ENCODE results near the gene ATP23.

ATP23 gene

GRCh38 chr12:57909056-57909455 is 32.3 kb upstream of the ATP23 start:
- no peak for DNase-seq

DNA sequence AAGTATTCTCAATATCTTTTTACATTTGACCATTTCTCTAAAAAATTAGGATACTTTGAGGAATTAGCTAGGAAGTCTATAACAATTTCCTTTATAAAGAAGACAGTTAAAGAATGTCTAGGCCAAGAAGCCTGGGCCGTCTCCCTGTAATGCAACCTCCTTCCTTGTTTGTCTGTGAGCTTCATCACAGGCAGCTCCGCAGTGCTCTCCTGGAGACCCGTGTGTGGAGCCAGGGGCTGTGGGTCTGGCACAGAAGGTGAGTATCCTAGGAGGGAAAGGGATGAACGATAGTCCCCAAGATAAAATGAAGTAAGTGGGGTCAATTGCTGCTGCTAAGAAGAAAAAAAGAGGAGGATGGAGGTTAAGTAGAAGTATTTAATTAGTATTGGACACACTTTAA is 31.8 kb upstream of the ATP23 start:
- DNase-seq: no peak

- no peak for DNase-seq
Measured at GRCh38 chr12:57918147-57918546, 23.2 kb upstream of the ATP23 start.

GRCh38 chr12:57927086-57927485 is 14.3 kb upstream of the ATP23 start:
- DNase-seq: no peak

DNA sequence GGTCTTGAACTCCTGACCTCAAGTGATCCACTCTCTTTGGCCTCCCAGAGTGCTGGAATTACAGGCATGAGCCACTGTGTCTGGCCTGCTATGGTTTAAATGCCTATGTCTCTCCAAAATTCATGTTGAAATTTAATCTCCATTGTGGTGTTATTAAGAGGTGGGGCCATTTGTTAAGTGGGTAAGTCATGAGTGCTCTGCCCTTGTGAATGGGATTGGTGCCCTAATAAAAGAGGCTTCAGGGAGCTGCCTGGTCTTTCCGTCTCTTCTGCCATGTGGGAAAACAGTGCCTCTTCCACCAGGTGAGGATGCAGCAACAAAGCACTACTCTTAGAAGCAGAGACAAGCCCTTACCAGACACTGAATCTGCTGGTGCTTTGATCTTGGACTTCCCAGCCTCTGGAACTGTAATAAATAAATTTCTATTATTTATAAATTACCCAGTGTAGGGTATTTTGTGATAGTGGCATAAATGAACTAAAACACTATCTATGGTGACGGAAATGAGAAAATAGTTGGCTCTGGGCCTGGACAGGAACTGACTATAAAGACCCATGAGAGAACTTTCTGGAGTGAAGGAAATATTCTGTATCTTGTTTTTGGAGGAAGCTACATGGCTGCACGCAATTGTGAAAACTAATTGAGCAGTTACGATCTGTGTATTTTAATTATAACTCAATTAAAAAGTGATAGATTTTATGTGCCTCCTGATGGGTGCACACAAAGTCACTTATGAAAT is 12.1 kb upstream of the ATP23 start:
- DNase-seq: no peak

DNA sequence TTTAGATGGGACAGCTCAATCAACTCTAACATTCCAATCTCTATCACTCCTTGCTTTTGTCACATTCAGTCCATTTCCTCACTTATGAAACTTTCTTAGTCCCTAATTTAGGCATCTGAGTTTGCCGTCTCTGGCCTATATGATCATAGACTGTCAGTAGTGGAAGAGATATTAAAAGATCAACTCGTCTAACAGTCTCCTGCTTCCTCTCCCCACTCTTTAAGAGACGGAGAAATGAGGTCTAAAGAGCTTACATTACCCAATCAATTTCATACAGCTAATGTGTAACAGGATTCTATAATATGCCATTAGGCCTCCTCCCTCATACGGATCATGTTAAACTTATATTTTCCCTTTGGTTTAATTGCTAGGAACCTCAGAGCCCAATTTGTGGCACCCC is 6.5 kb upstream of the ATP23 start:
- no peak for DNase-seq

- no peak for DNase-seq
Measured at GRCh38 chr12:57935331-57935730, 6.0 kb upstream of the ATP23 start.

- peak; percentile 83 for DNase-seq
Measured at GRCh38 chr12:57935839-57936512, 5.4 kb upstream of the ATP23 start.

DNA sequence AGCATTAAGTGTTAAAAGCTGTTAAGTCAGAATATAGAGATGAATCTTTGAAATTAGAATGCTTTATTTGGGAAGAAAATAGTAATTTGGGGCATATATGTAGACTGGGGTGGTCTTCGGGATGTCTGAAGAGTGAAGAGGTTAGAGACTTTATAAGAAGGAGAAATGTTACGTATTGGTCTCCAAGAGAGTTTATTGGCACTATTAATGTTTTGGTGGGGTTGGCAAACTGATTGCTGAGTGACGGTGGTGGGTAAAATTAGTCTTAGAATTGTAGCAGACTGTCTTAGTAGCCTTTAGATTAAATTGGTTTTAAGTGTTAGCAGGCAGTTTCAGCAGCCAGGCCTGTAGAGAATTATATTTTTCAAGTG is 4.9 kb upstream of the ATP23 start:
- DNase-seq: no peak

DNA sequence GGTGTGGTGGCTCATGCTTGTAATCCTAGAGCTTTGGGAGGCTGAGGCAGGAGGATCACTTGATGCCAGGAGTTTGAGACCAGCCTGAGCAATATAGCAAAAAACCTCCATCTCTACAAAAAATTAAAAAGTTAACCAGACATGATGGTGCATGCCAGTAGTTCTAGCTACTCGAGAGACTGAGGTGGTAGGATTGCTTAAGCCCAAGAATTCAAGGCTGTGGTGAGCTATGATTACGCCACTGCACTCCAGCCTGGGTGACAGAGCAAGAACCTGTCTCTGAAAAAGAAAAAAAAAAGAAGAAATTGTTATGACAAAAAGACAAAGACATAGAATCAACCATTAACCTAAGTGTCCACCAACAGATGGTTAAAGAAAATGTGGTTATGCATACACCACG is 2.1 kb upstream of the ATP23 start:
- no peak for DNase-seq

DNA sequence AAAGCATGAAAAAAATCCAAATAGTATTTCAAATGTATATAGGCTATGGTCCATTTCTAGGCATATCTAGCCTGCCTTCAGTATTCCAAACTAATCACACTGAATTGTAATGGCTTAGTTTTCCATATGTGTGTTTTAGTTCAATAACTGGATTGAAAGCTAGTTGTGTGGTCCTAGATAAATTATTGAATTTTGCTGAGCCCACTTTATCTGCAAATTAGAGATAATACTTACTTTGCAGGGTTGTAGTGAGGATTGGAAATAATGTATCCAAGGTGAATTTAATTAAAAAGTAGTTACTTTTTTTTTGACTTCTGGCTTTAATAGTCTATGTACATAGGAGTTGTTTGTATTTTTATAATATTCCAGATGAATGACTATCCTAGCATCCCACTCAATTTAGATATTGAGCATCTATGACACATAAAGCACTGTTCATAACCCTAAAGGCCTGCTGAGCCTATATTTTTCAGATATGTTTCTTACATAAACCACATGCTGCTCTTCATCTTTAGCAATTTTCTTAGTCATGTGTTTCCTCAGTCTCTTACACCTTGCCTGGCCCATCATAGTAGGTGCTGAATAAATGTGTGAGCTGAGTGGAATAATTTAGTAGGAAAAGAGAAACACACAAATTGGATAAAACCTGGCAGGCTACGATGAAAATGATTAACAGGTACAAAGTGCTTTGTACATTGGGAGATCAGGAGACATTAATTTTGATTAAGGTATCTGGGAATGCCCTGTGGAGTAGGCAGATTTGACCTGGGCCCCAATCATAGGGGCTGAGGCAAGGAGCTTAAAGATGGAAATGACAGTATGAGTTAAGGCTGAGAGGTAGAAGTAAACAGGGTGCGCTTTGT is 1.1 kb upstream of the ATP23 start:
- no peak for DNase-seq

GRCh38 chr12:57940915-57941164 is 527 bp upstream of the ATP23 start:
- DNase-seq: no peak

- no peak for DNase-seq
Measured at GRCh38 chr12:57943438-57944080, 2.2 kb downstream of the ATP23 start.

DNA sequence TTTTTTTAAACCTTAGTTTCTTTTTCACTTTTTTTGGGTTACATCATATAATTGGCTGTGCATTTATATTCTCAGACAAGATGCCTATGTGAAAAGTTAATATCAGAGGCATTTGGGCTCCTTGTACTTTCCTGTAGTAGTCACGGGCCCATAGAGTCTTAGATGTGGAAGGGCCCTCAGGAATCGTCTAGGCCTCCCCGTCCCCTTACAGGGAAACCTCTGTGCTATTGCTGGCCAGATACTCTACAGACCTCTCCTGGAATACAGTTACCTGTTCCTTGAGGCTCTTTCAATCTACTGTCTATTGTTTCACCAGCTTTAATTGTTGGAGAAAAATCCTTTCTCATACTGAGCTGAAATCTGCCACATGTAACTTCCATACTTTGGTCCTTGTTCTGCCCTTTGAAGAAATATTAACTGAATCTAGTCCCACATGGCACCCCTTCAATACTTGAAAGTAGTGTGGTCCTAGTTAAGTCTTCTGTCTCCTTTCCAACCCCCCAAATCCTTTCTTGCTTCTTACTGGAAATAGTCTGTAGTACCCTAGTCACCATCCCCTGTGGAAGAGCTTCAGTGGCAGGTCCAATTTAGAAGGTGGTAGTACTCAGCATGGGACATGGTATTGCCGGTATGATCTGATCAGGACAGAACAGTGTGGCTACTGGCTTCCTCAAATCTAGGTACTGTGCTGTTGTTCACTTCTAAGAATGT is 3.1 kb downstream of the ATP23 start:
- DNase-seq: no peak

DNA sequence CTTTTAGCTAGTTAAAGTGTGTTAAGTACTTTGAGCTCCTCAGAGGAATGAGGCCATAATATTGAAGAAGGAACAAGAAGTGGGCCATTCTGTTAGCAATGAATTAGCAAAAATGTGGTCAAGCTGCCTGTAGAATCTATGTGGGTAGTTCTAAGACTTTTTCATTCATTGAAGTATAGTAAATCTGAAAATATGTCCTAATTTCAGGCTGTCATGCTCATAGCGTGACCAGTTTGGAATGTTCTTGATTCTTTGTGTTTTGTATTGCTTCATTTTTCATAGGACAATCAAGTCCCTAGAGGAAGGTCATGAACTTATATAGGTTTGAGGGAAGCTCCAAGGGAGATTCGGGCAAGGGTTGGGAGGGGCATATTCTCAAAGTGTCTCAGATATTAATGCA is 11.4 kb downstream of the ATP23 start:
- no peak for DNase-seq

- no peak for DNase-seq
Measured at GRCh38 chr12:57954768-57955167, 13.4 kb downstream of the ATP23 start.

GRCh38 chr12:57958061-57958657 is 16.8 kb downstream of the ATP23 start:
- DNase-seq: no peak

DNA sequence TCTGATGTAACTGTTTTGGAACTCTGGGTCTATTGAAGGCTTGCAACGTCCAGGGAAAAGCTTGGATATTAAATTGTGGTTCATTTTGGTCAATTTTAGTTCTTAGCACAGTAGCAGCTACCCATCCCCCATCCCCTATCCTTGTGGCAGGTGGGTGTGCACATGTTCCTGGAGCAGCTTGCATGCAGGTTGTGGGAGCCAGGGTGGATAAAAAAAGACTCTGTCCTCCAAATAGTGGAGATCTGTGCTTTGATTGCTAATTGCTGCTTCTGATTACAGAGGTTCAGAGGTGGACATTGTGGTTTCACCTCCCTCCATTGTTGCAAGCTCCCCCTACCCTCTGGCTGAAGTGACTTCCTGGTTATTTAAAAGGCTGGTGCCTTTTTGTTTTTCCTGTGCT is 23.1 kb downstream of the ATP23 start:
- no peak for DNase-seq

DNA sequence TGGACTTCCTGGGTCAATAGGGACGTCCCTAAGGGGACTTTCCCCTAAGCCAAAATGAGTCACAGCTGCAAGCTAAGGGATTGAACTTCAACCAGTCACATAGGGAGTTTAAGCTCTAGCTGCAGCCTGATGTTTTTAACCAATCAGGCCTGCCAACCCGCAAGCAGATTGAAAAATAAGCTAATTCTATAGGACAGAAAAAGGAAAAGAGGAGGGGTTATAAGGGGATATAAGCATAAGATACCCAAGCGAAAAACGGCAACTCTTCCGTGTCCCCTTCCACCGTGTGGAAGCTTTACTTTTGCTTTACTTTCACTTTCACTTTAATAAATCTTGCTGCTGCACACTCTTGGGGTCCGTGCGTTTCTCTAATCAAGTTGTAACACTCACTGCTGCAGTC is 24.4 kb downstream of the ATP23 start:
- DNase-seq: no peak

DNA sequence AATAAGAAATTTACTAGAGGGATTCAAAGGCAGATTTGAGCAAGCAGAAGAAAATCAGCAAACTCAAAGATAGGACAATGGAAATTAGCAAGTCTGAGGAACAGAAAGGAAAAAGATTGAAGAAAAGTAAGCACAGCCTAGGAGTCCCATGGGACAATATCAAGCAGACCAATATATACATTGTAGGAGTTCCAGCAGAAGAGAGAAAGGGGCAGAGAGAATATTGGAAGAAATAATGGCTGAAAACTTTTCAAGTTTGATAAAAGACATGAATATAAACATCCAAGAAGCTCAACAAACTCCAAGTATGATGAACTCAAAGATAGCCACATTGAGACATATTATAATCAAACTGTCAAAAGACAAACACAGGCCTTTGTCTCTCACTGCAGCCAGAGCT is 25.2 kb downstream of the ATP23 start:
- no peak for DNase-seq

DNA sequence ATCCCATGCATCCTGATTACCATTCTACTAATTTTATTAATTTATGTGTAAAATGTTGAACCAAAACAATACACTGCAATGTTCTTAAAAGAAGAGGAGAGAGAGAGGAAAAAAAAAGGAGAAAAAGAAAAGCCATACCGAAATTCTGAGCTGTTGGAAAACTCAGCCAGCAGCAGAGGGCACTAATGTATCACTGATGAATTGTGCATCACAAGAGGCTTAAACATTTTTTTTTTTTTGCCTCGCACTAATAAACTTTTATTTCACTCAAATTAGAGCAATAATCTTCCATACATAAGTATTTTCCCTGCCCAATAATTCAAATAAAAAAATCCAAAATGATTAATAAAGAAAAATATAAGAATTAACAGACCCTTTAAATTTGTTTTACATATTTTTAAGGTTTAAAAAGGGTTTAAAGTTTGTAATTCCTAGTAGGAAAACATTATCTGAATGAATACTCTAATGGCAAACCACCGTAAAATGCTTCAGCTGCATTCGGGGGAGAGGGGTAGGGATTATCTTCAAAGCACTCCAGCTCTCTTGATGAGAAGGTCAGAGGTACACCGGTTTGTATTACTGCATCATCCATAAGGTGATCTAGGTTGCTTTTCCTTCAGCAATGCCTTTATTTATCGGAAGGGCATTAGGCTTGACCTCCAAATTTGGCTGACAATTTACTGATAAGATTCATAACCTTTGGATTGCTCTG is 41.9 kb downstream of the ATP23 start:
- peak; percentile 20 for DNase-seq

All from NCI-H1105 treated with DMSO at 0.1 percent for 48 hours (cell line).